HG03159 (cell line): ENCODE data around the gene NXPE1.

Source experiments
- ATAC-seq: cut with Tn5 transposase; IDR thresholded peaks from one replicate; pipeline ENCODE4 v1.9.1; 2021; ENCODE audit warnings: mild to moderate bottlenecking, moderate library complexity; ENCODE audit not compliant: unreplicated experiment

Gene NXPE1

DNA sequence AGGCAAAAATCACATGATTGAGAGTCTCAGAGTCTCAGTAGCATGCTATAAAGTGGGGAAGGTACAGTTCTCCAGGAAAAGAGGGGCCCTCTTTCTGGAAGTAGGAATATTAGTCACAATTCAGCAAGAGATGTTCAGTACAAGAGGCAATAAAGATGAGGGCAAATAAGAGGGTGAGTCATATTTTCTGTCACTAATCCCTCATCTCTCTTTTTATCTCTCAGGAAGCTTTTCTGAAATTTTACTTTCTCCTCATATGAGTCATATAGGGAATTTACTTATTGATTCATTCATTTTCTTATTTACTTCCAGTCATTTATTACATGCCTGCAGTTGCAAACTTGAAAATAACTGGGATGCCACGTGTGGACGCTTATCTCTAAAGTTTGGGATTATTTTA is 3.4 kb upstream of the NXPE1 start:
- no peak for ATAC-seq

DNA sequence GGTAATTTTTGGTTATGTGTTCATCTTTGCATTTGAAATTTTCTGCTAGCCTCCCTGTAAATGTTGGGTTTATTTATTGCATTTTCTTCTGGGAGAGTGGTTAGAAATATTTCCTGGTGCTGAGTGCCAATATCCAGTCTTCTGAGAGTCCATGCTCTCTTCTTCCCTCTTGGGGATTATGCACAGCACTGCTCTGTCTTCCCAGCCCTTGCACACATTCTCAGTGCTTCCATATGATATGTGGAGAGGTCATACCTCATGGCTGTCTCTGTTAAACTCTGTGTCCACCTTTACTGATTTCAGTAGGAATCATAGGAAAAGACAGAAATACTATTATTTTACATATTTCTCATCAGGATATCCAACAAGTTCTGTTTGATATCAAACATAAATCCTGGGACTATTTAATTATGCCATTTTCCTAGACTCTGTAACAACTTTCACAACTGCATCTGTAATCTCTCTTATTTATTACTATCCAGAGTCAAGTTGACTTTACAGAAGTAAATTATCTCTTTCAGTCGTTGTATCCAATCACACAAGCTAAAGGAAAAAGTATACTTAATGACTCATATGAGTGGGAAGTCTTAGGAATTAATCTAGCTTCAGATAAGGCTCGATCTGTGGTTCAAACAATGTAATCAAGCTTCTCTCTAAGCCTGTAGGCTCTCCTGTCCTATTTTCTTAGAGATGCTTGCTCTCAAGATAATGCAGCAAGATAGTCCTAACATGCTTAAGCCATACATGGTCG is 2.7 kb upstream of the NXPE1 start:
- no peak for ATAC-seq

DNA sequence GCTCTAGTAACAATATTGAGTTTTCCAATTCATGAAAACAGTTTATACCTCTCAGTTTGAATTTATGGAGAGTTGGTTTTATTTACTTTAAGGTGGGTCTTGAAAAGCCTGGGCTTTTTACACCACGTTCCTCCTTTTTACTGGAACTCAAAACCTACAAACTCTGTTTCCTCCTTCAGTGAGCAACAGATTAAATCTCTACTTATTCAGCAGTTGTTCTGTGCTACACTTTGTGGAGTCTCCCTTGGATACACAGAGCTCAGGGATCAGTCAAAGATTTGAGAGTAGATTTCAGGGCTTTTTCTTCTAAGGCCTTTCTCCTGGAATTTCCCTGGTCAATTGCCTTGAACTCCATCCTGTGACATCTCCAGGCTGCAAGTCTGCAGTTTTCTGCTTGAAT is 3.5 kb downstream of the NXPE1 start:
- no peak for ATAC-seq

DNA sequence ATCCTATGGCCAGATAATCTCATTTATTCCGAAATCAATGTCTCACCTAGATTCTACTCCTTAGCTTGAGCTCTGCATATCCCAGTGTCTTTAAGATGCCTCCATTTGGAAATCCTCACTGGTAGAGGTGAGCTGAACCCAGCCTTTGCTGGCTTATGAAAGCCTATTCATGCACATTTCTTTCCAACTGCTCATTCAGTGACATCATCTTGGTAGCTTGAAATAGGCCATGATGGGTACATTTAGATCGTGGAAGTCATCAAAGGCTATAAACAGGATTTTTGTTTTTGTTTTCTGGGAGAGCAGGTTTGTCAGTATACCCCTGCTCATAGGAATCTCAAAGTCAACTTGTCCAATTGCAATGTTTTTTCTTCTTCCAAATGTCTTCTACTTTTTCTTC is 6.0 kb downstream of the NXPE1 start:
- no peak for ATAC-seq

DNA sequence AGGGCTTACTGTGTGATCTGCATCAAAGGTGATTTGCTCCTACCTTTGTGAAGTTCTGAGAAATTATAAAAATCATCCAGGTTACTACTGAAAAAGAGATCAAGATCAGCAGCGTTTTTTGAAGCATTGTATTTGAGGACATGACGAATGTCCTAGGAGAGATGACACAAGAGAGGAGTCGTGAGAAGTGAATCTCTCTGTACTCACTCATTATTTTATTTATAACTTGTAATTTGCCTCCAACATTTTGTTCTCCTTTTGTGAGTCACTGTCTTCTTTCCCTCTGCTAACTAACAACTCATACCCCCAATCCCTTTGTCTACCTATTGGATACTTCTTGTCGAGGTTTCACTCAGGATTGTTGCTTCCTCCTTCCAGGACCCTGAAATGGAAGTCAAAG is 8.6 kb downstream of the NXPE1 start:
- no peak for ATAC-seq

DNA sequence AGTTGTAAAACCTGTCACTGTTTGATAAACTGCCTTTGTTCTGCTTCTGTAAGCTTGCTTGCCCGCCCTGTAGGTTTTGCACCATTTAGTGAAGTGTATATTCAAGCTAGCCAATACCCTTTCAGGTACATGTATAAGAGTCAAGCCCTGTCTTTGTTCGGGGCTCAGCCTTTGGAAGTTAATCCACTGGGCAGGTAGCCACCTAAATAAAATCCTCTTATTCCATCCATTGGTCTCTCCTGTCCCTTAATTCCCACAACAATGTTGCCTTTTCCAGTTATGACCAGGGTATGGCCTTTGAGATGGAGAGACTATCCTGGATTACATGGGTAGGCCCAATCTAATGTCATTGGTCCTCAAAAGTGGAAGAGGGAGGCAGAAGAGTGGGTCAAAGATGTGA is 34.0 kb downstream of the NXPE1 start:
- no peak for ATAC-seq

DNA sequence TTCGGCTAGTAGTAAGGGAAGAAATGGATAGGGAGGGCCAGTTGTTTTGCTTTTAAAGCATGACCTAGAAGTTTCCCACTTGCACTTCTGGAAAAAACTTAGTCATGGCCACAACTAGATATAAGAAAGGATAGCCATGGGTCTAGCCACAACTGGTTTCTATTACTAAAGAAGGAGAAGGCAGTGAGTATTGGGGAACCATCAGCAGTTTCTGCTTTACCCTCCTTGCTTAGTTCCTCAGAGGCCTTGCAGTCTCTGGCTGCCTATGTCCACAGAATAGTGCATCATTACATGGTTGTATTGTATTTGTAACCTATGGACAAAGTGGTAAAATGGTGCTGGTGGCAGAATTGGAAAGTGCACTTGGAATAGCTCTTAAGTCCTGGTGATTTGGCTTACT is 35.6 kb downstream of the NXPE1 start:
- ATAC-seq, result no peak

DNA sequence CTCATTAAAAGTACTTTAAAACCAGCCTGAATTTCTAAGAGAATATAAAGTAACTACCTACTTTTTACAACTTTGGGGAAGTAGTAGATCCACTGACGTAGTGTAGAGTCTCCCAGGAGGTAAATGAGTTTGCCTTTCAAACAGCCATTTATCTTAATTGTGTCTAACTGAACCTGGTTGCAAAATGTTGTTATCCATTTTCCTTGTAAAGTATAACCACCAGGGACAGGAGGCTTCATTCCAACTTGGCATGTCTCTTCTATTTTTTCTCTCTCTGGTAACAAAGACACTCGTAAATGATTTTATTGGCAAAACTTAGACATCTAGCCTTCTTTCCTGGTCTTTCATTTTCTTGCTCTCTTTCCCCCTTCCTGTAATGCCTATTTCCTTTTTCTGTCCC is 36.9 kb downstream of the NXPE1 start:
- ATAC-seq, result no peak

DNA sequence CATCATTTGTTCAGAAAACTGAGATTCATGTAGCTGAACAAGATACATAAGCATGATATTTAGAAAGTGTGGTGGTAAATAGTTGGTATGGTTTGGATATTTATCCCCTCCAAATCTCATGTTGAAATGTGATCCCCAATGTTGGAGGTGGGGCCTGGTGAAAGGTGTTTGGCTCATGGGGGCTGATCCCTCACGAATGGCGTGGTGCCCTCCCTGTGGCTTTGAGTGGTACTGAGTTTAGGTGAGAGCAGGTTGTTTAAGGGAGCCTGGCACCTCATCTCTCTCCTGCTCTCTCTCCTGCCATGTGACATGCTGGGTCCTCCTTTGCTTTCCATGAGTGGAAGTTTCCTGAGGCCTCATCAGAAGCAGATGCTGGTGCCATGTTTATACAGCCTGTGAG is 48.1 kb downstream of the NXPE1 start:
- no peak for ATAC-seq

DNA sequence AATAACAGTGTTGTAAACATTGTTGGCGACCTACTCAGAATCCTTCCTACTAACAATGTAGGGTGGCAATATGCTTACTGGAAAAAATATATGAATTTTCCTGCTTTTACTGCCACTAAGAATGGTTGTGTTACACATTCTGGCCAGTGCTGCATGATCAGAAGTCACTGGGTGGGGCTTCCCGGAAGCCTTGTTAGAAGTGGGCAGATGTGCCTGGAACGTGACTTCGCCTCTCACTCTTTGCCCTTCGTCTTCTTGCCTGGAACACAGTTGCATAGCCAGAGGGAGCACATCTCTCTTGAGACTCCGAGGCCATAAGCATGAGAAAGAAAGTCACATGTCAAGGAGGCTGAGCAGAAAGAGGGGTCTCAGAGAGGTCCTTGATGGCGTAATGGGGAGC is 48.6 kb downstream of the NXPE1 start:
- ATAC-seq, result no peak

DNA sequence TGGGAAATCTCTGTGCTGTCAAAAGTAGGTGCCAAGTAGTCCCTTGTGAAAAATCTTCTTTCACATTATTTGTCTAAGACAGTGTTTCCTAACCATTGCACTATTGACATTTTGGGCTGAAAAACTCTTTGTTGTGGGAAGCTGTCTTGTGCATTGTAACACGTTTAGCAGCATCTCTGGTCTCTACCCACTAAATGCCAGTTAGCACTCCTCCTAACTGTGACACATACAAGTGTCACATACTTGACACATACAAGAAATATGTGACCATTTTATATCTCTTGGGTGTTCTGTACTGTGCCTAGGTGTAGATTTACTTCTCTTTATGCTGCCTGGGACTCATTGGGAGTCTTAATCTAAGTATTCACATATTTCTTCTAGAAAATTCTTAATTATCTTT is 57.8 kb downstream of the NXPE1 start:
- ATAC-seq, result no peak

DNA sequence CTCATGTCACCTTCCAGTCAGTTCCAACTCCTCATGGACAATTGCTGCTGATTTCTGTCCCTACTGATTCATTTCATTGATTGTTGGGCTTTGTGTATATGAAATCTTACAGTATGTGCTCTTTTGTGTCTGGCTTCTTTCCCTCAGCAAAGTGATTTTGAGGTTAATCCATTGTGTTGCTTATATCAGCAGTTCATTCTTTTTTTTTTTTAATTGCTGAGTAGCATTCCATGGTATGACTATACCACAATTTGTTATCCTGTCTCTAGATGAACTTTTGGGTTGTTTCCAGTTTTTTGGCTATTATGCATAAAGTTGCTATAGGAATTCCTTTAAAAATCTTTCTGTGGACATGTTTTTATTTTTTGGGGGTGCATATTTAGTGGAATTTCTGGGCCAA is 59.9 kb downstream of the NXPE1 start:
- no peak for ATAC-seq

DNA sequence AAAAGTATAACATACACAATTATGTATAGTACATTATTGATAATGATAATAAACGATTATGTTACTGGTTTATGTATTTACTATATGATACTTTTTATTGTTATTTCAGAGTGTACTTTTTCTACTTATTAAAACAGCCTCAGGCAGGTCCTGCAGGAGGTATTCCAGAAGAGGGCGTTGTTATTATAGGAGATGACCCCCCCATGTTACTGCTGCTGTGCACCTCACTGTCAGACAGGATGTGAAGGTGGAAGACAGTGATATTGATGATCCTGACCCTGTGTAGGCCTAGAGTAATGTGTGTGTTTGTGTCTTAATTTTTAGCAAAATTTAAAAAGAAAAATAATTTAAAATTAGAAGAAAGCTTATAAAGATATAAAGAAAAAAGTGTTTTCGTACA is 62.8 kb downstream of the NXPE1 start:
- ATAC-seq, result no peak

DNA sequence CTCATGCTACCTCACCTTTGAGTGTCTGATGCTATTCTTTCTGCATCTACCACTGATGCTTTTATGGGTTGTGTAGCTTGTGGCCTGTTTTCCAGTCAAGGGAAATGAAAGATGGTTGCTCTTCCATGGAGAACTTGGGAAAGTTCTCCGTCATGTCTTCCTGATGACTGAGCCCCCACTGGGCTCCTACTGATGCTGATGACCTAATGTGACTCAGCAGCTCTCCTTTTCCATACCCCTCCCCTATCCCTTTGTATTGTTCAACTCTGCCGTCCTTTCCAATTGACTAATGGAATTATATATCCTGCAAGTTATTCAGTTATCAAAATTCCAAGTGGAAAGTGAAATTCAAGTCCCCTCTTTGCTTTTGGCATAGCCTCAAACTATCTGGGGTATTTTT is 75.8 kb downstream of the NXPE1 start:
- ATAC-seq, result no peak

DNA sequence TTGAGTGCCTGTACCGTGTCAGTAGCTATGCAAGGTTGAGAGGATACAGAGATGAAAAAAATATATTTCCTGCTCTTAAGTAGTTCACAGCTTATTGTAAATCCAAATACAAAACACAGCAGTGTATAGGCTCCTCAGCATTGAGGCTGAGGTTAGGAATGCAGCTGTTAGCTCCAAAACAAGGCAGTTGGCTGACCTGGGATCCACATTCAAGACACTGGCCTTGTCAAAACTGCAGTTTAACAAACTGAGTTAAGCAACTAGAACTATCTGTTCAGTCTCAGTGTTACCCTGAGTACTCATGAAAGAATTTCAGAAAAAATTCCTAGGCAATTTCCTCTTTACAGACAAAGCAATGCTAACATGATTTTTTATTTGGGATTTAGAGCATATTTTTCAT is 77.6 kb downstream of the NXPE1 start:
- ATAC-seq, result no peak

DNA sequence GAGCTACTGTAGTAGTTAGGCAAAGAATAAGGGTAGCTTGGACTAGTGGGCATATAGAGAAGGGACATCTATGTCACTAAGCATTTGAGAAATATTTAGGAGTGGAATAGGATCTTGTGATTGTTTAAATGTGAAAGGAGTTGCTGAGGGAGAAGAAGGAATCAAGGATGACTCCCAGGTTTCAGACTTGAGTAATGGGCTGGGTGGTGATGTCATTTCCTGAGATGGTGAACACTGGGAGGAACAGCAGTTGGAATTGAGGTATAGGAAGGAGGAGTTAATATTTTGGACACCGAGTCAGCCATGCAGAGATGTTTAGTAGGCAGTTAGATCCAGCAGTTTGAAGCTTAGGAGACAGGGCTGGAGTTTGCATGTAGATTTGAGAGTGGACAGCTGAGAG is 80.3 kb downstream of the NXPE1 start:
- ATAC-seq, result no peak

DNA sequence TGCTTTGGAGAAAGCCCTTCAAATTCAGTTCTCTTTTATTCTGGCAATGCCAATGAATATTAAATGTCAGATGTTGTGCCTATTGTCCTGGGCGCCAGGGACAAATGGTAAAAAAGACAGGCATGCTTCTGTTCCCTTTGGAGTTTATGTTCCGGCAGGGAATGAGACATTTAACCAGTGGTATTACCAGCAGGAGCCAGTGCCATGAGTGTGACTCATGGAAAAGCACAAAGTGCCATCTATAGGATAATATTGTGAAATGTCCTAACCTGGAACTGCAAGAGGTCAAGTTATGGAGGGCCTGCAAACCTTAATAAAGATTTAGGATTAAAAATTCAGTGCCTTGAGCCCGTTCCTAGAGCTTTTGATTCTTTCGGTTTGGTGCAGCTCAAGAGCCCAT is 80.9 kb downstream of the NXPE1 start:
- no peak for ATAC-seq

DNA sequence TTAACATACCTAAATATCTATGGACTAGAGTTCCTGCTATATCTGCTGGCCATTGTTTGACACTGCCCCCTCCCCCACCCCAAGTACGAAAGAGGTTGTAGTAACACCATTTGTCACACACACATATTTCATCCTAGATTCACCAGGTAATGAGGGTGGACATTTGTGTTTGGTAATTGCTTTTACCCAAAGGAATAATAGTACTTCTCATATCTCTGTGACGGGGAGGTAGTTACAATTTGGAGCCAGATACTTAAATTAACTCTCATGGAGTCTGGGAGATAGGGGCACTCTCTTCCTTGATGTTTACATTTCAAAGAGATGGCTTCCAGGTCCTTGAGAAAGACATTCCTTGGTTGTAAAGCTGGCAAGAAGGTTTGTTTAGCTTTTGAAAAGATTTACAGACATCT is 81.7 kb downstream of the NXPE1 start:
- ATAC-seq, result no peak

DNA sequence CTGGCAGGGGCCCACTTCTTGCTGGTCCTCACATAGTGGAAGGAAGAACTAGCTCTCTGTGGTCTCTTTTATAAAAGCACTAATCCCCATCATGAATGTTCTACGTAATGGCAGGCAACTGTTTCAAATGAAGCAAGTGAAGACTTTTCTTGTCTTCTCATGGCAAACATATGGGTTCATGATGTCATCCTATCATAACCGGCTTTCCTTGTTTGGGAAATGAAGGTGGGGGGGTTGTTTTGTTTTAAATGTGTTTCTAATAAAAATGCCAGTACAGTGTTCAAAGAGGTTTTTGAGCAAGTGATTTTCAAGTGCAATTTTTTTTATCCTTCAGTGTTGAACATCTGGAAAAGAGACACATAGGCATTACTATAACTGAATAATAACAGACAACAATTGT is 87.0 kb downstream of the NXPE1 start:
- no peak for ATAC-seq
